ENCODE data around the gene EDRF1. TPM values are rescaled to one million over a fixed set of nuclear protein-coding genes. Genes with fewer than 3 reads are reported as not detected.

The EDRF1 gene
- total and polyA plus RNA-seq, 2 donors (not counting 1 experiment from before 2014, with no cell fraction given), result 26.1 to 63.0 TPM

DNA sequence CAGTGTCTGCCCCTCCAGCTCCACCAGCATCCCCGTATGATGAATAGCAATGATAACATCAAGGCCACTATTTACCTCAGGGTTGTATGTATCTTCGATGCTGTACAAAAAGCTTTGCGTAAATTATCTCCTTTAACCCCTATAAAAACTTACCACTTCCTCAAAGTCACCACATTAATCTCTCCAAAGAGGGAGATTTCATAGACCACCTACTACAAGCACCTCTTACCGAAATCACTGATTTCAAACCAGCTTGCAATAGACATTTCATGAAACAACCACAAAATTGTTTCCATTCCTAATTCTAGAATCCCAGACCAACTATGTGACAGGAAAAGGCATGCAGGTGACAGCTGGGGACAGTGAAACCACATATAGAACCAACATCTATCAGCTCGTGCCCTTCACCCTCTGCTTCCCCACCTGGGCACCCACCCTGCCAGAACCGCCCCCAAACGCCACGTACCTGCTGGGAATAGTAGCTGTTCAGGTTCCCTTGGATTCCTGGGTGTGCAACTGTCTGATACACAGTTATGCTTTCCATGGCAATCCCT, 76.2 kb downstream of the EDRF1 start:
- Histone ChIP-seq H3K4me1 (ENCODE audit: control insufficient read depth in 2 of 2, insufficient read depth in 2 of 2, low read length in 2 of 2) (no peaks in the 10 kb centered on the region), H3K4me2 (replicated peaks; ENCODE audit: low read depth, low read length, poor library complexity, severe bottlenecking) (no peak overlapping the region), H3K9ac (ENCODE audit: low read length) (no peak overlapping the region), H3K4me3 (ENCODE audit: control extremely low read depth in 1 of 5, extremely low read depth in 1 of 5, insufficient read depth in 1 of 5, low read depth in 2 of 5, low read length in 4 of 5) (no peak overlapping the region), H2AFZ (ENCODE audit: insufficient read depth, low read depth, low read length, poor library complexity, severe bottlenecking) (no peak overlapping the region), H3K9me3 (ENCODE audit: control extremely low read depth in 1 of 3, control insufficient read depth in 2 of 3, insufficient read depth in 1 of 3, low read length in 2 of 3) (no peaks in the 10 kb centered on the region), H3K27ac (ENCODE audit: low read length in 2 of 2) (no peak overlapping the region), H3K36me3 (replicated peaks in 1 of 2; ENCODE audit: control extremely low read depth in 1 of 2, control insufficient read depth in 1 of 2, extremely low read depth in 1 of 2, insufficient read depth in 2 of 2, low read length in 1 of 2) (peaks cover 10 to 42% of the 10 kb centered on the region in 2 experiments), H3K27me3 (replicated peaks in 1 of 4; ENCODE audit: control extremely low read depth in 1 of 4, control insufficient read depth in 3 of 4, insufficient read depth in 4 of 4, low read length in 3 of 4) (no peaks in the 10 kb centered on the region), H4K20me1 (ENCODE audit: control insufficient read depth, insufficient read depth, low read length, poor library complexity, severe bottlenecking) (no peaks in the 10 kb centered on the region), H3K79me2 (ENCODE audit: control insufficient read depth, insufficient read depth, low read length) (no peaks in the 10 kb centered on the region)
- Mint-ChIP-seq H3K4me3 (no peak overlapping the region), H3K9me3 (ENCODE audit: insufficient read depth) (no peaks in the 10 kb centered on the region), H3K4me1 (no peaks in the 10 kb centered on the region), H3K27me3 (no peaks in the 10 kb centered on the region), H3K27ac (no peak overlapping the region)
- no peak for ATAC-seq (ENCODE audit: low read depth)
- intact Hi-C loops (cut with micrococcal nuclease), result no loop called here
- TF ChIP-seq CTCF (IDR thresholded peaks at IDR 0.05) (no peak), EZH2 (IDR thresholded peaks at IDR 0.05; ENCODE audit: borderline replicate concordance, insufficient read depth, low read depth, low read length, poor library complexity, severe bottlenecking) (no peak)
- 90% methylated on average over 8 of the region's 8 CpGs for WGBS (ENCODE audit: insufficient coverage)
- CTCF ChIA-PET, result interaction anchor here (0.6 kb wide), 1 partner anchor 72 kb away, joined by 4 read pairs; no protein-coding TSS in a partner anchor
- POLR2A ChIA-PET, result no interaction called here
- DNase-seq, result no peak

GRCh38 chr10:125797424-125797823, 77.9 kb downstream of the EDRF1 start:
- Histone ChIP-seq H3K4me1 (ENCODE audit: control insufficient read depth in 2 of 2, insufficient read depth in 2 of 2, low read length in 2 of 2) (no peaks in the 10 kb centered on the region), H3K27me3 (replicated peaks in 1 of 4; ENCODE audit: control extremely low read depth in 1 of 4, control insufficient read depth in 3 of 4, insufficient read depth in 4 of 4, low read length in 3 of 4) (no peaks in the 10 kb centered on the region), H3K9me3 (ENCODE audit: control extremely low read depth in 1 of 3, control insufficient read depth in 2 of 3, insufficient read depth in 1 of 3, low read length in 2 of 3) (no peaks in the 10 kb centered on the region), H2AFZ (ENCODE audit: insufficient read depth, low read depth, low read length, poor library complexity, severe bottlenecking) (no peak overlapping the region), H3K4me2 (replicated peaks; ENCODE audit: low read depth, low read length, poor library complexity, severe bottlenecking) (no peak overlapping the region), H3K79me2 (ENCODE audit: control insufficient read depth, insufficient read depth, low read length) (no peaks in the 10 kb centered on the region), H3K36me3 (replicated peaks in 1 of 2; ENCODE audit: control extremely low read depth in 1 of 2, control insufficient read depth in 1 of 2, extremely low read depth in 1 of 2, insufficient read depth in 2 of 2, low read length in 1 of 2) (peaks cover 6 to 41% of the 10 kb centered on the region in 2 experiments), H3K4me3 (ENCODE audit: control extremely low read depth in 1 of 5, extremely low read depth in 1 of 5, insufficient read depth in 1 of 5, low read depth in 2 of 5, low read length in 4 of 5) (no peak overlapping the region), H4K20me1 (ENCODE audit: control insufficient read depth, insufficient read depth, low read length, poor library complexity, severe bottlenecking) (no peaks in the 10 kb centered on the region), H3K9ac (ENCODE audit: low read length) (no peak overlapping the region), H3K27ac (ENCODE audit: low read length in 2 of 2) (no peak overlapping the region)
- Mint-ChIP-seq H3K9me3 (ENCODE audit: insufficient read depth) (no peaks in the 10 kb centered on the region), H3K27ac (no peak overlapping the region), H3K4me1 (no peaks in the 10 kb centered on the region), H3K4me3 (no peak overlapping the region), H3K27me3 (no peaks in the 10 kb centered on the region)
- WGBS (ENCODE audit: insufficient coverage), result 89% methylated on average over 7 of the region's 8 CpGs
- intact Hi-C loops (cut with micrococcal nuclease), result no loop called here
- DNase-seq, result no peak
- POLR2A ChIA-PET, result no interaction called here
- TF ChIP-seq EZH2 (IDR thresholded peaks at IDR 0.05; ENCODE audit: borderline replicate concordance, insufficient read depth, low read depth, low read length, poor library complexity, severe bottlenecking) (no peak), CTCF (IDR thresholded peaks at IDR 0.05) (no peak)
- CTCF ChIA-PET, result interaction anchor here (0.9 kb wide), 1 partner anchor 30 kb away, joined by 3 read pairs; no protein-coding TSS in a partner anchor
- ATAC-seq (ENCODE audit: low read depth), result no peak

All from B cell (primary cell).